Stimulated activated CD4-positive, alpha-beta T cell treated with anti-CD3 and anti-CD28 coated beads, Interleukin-2, amount 100 ng/mL, for 24 hours (primary cell): ENCODE results near the gene CUL4A.
A peak's percentile ranks its signal among the peaks of the same experiment; 100 is the strongest.
"Not testable (repeated sequence)": the region's sequence is repeated elsewhere in the genome, so short reads cannot be mapped to it uniquely, and the experiment has no call there.

Experiments
- DNase-seq, 2 donors: peaks; one replicate each; pipeline ENCODE4 v3.0.0-alpha.2; 2020

CUL4A gene

GRCh38 chr13:113296823-113297369, 87.5 kb downstream of the CUL4A start, which contains the start of gene LAMP1:
Gene LAMP1 (plus strand): TSS chr13:113297239. CDS start chr13:113297435, 196 bp downstream.
- peak; percentile 100 for DNase-seq

GRCh38 chr13:113297370-113298042, 88.1 kb downstream of the CUL4A start:
- DNase-seq = peak; percentile 33 to 53

- DNase-seq = no peak
These were observed 88.9 kb downstream of the CUL4A start for GRCh38 chr13:113298043-113298945.

- DNase-seq = no peak
These were observed 90.5 kb downstream of the CUL4A start for GRCh38 chr13:113299951-113300350.

- DNase-seq = no peak
These were observed 93.6 kb downstream of the CUL4A start for GRCh38 chr13:113302986-113303385.

- DNase-seq = no peak
These were observed 94.7 kb downstream of the CUL4A start for GRCh38 chr13:113304121-113304520.

- DNase-seq = no peak
These were observed 95.8 kb downstream of the CUL4A start for GRCh38 chr13:113305208-113305607.

- DNase-seq = no peak
These were observed 98.1 kb downstream of the CUL4A start for GRCh38 chr13:113307491-113307890.

GRCh38 chr13:113309473-113309872, 100.1 kb downstream of the CUL4A start:
- no peak for DNase-seq

- not testable (repeated sequence) for DNase-seq
These were observed 104.7 kb downstream of the CUL4A start for GRCh38 chr13:113314112-113314511.

- DNase-seq = not testable (repeated sequence)
These were observed 105.6 kb downstream of the CUL4A start for GRCh38 chr13:113314895-113315470.

- no peak for DNase-seq
These were observed 106.6 kb downstream of the CUL4A start for GRCh38 chr13:113315992-113316391.
